Renal cortex interstitium (tissue), 11 donors: ENCODE data around the gene SH3GL1. TPM values are rescaled to one million over a fixed set of nuclear protein-coding genes. Genes with fewer than 3 reads are reported as not detected.

ENCODE experiments used
- DNase-seq, 11 donors: peaks; one replicate each; pipeline ENCODE4 v3.0.0-alpha.2; 2013; ENCODE audit warnings: low read depth in 9 of 11, low spot score in 4 of 11; ENCODE audit errors: extremely low read depth in 1 of 11
- polyA plus RNA-seq, 3 donors: library from polyadenylated mRNA; unstranded; fragments of 120-200 nt; gene quantifications; one replicate each; pipeline ENCODE4 v1.2.1, GENCODE V29; 2013; ENCODE audit not compliant: insufficient read length in 3 of 3

SH3GL1 gene
- polyA plus RNA-seq, 3 donors: 54.5 to 80.5 (median 73.3) TPM

GRCh38 chr19:4313847-4314490, 86.4 kb downstream of the SH3GL1 start:
- DNase-seq: no peak

Other genes starting within 250 kb of the SH3GL1 start
- gene CREB3L3, start 246.9 kb downstream of the SH3GL1 start, polyA plus RNA-seq: 1 to 10 TPM in 1 of 3 donors, under 1 TPM in 2; 0.56 to 1.2 (median 0.95) TPM
- gene SIRT6, start 218.0 kb downstream of the SH3GL1 start, polyA plus RNA-seq: 10 to 100 TPM; 17.1 to 28.6 (median 21.7) TPM
- 1 to 10 TPM in 2 of 3 donors, under 1 TPM in 1; 0.79 to 2.3 (median 1.1) TPM for gene ANKRD24, start 217.9 kb downstream of the SH3GL1 start, polyA plus RNA-seq
- under 1 TPM; 0.36 to 0.82 (median 0.54) TPM for gene EBI3, start 171.0 kb downstream of the SH3GL1 start, polyA plus RNA-seq
- gene YJU2, start 153.5 kb downstream of the SH3GL1 start, polyA plus RNA-seq: 10 to 100 TPM; 19.5 to 26.6 (median 21.4) TPM
- 1 to 10 TPM; 1.5 to 3.5 (median 3.0) TPM for gene SHD, start 121.3 kb downstream of the SH3GL1 start, polyA plus RNA-seq
- gene TMIGD2, start 98.2 kb downstream of the SH3GL1 start, polyA plus RNA-seq: under 1 TPM; 0.22 to 0.39 (median 0.38) TPM
- gene FSD1, start 95.9 kb downstream of the SH3GL1 start, polyA plus RNA-seq: 1 to 10 TPM; 5.6 to 8.7 (median 6.9) TPM
- gene STAP2, start 61.7 kb downstream of the SH3GL1 start, polyA plus RNA-seq: 10 to 100 TPM; 23.8 to 37.6 (median 28.7) TPM
- gene MPND, start 57.0 kb downstream of the SH3GL1 start, polyA plus RNA-seq: 10 to 100 TPM; 21.3 to 31.4 (median 26.0) TPM
- 10 to 100 TPM; 20.5 to 27.9 (median 24.2) TPM for gene CHAF1A, start 2.1 kb upstream of the SH3GL1 start, polyA plus RNA-seq
- gene UBXN6, start 57.2 kb upstream of the SH3GL1 start, polyA plus RNA-seq: 100 to 1,000 TPM in 1 of 3 donors, 10 to 100 TPM in 2; 84.9 to 107 (median 99.6) TPM
- 10 to 100 TPM; 54.9 to 90.9 (median 85.5) TPM for gene HDGFL2, start 71.8 kb upstream of the SH3GL1 start, polyA plus RNA-seq
- gene PLIN4, start 117.9 kb upstream of the SH3GL1 start, polyA plus RNA-seq: 1 to 10 TPM in 2 of 3 donors, under 1 TPM in 1; 0.70 to 1.5 (median 1.5) TPM
- gene PLIN5, start 134.7 kb upstream of the SH3GL1 start, polyA plus RNA-seq: 1 to 10 TPM; 2.1 to 8.2 (median 3.9) TPM
- gene LRG1, start 139.5 kb upstream of the SH3GL1 start, polyA plus RNA-seq: under 1 TPM; 0.64 to 0.75 (median 0.65) TPM
- gene SEMA6B, start 159.1 kb upstream of the SH3GL1 start, polyA plus RNA-seq: 1 to 10 TPM; 1.6 to 3.7 (median 3.2) TPM
- gene TNFAIP8L1, start 239.0 kb upstream of the SH3GL1 start, polyA plus RNA-seq: 10 to 100 TPM; 13.2 to 13.9 (median 13.5) TPM